ENCODE results near the gene ACO1.

GRCh38 chr9:32455738-32456137 is 71.3 kb downstream of the ACO1 start:
- TF ChIP-seq, protein P1, sequence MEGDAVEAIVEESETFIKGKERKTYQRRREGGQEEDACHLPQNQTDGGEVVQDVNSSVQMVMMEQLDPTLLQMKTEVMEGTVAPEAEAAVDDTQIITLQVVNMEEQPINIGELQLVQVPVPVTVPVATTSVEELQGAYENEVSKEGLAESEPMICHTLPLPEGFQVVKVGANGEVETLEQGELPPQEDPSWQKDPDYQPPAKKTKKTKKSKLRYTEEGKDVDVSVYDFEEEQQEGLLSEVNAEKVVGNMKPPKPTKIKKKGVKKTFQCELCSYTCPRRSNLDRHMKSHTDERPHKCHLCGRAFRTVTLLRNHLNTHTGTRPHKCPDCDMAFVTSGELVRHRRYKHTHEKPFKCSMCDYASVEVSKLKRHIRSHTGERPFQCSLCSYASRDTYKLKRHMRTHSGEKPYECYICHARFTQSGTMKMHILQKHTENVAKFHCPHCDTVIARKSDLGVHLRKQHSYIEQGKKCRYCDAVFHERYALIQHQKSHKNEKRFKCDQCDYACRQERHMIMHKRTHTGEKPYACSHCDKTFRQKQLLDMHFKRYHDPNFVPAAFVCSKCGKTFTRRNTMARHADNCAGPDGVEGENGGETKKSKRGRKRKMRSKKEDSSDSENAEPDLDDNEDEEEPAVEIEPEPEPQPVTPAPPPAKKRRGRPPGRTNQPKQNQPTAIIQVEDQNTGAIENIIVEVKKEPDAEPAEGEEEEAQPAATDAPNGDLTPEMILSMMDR (IDR thresholded peaks at IDR 0.05; ENCODE audit: low read depth, low read length, missing input control) = no peak
- TF ChIP-seq RAD21 (IDR thresholded peaks at IDR 0.05) (no peak), GABPA (IDR thresholded peaks at IDR 0.05 in 1 of 2, conservative IDR thresholded peaks at IDR 0.05 in 1 of 2) (no peak), SP1 (IDR thresholded peaks at IDR 0.05) (no peak), JUND (IDR thresholded peaks at IDR 0.05) (no peak), TAF1 (conservative IDR thresholded peaks at IDR 0.05) (no peak), RXRA (IDR thresholded peaks at IDR 0.05) (no peak), REST (IDR thresholded peaks at IDR 0.05) (no peak), FOXA1 (IDR thresholded peaks at IDR 0.05) (no peak)
- TF ChIP-seq, protein P2, sequence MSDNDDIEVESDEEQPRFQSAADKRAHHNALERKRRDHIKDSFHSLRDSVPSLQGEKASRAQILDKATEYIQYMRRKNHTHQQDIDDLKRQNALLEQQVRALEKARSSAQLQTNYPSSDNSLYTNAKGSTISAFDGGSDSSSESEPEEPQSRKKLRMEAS (IDR thresholded peaks at IDR 0.05) = no peak

Data from liver (tissue), 3 donors.